OCI-LY7 (cell line): ENCODE measurements around the gene PRR5L.

Experiments used
- EZH2phosphoT487 ChIP-seq: fragments of 200-600 bp; sonication (generic); IDR thresholded peaks from 2 replicates; pipeline ENCODE4 v1.6.1; 2018; ENCODE audit warnings: low read depth, borderline replicate concordance, mild to moderate bottlenecking, mixed run types, antibody characterized with exemption, low read length, moderate library complexity, mixed read lengths
- TF ChIP-seq, protein P1 (sequence below): fragments of 200-600 bp; sonication (generic); conservative IDR thresholded peaks from 2 replicates; pipeline ENCODE4 v1.5.1; 2014; ENCODE audit warnings: mild to moderate bottlenecking, antibody characterized with exemption, low read length, moderate library complexity, mixed read lengths

DNA sequence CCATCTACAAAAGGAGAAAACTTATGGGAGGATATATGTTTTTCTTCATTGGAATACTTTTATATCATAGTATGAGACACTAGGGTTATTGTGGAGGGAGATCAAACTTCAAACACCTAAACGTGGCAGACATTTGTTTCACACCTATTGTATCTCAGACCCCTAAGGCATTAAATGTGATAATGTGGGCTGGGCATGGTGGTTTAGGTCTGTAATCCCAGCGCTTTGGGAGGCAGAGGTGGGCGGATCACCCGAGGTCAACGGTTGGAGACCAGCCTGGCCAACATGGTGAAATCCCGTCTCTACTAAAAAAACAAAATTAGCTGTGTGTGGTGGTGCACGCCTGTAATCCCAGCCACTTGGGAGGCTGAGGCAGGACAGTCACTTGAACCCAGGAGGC lies 75.5 kb downstream of the PRR5L start:
- TF ChIP-seq, protein P1, sequence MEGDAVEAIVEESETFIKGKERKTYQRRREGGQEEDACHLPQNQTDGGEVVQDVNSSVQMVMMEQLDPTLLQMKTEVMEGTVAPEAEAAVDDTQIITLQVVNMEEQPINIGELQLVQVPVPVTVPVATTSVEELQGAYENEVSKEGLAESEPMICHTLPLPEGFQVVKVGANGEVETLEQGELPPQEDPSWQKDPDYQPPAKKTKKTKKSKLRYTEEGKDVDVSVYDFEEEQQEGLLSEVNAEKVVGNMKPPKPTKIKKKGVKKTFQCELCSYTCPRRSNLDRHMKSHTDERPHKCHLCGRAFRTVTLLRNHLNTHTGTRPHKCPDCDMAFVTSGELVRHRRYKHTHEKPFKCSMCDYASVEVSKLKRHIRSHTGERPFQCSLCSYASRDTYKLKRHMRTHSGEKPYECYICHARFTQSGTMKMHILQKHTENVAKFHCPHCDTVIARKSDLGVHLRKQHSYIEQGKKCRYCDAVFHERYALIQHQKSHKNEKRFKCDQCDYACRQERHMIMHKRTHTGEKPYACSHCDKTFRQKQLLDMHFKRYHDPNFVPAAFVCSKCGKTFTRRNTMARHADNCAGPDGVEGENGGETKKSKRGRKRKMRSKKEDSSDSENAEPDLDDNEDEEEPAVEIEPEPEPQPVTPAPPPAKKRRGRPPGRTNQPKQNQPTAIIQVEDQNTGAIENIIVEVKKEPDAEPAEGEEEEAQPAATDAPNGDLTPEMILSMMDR = no peak
- no peak for TF ChIP-seq EZH2phosphoT487
